Osteocyte (in vitro differentiated cells): ENCODE data around the gene RNF13. TPM values are rescaled to one million over a fixed set of nuclear protein-coding genes. Genes with fewer than 3 reads are reported as not detected.

Experiments used
- DNase-seq: peaks from one replicate; pipeline ENCODE4 v3.0.0; 2021; ENCODE audit warnings: mixed read lengths; ENCODE audit not compliant: unreplicated experiment; ENCODE audit errors: extremely low spot score
- H3K27ac Mint-ChIP-seq: one replicate; pipeline ENCODE4 v1.8.0; 2021; ENCODE audit warnings: mild to moderate bottlenecking, mixed read lengths; ENCODE audit not compliant: unreplicated experiment
- H3K27me3 Mint-ChIP-seq: one replicate; pipeline ENCODE4 v1.8.0; 2021; ENCODE audit warnings: mixed read lengths; ENCODE audit not compliant: unreplicated experiment
- H3K36me3 Mint-ChIP-seq: one replicate; pipeline ENCODE4 v1.8.0; 2021; ENCODE audit warnings: mixed read lengths; ENCODE audit not compliant: unreplicated experiment
- H3K4me1 Mint-ChIP-seq: one replicate; pipeline ENCODE4 v1.8.0; 2021; ENCODE audit warnings: mixed read lengths; ENCODE audit not compliant: unreplicated experiment
- H3K4me3 Mint-ChIP-seq: one replicate; pipeline ENCODE4 v1.8.0; 2021; ENCODE audit warnings: mild to moderate bottlenecking, moderate library complexity, mixed read lengths; ENCODE audit not compliant: unreplicated experiment
- H3K9me3 Mint-ChIP-seq: one replicate; pipeline ENCODE4 v1.8.0; 2021; ENCODE audit warnings: mixed read lengths; ENCODE audit not compliant: unreplicated experiment
- CTCF ChIP-seq: fragments of 200-600 bp; sonication (generic); IDR thresholded peaks from 2 replicates; pipeline ENCODE4 v1.5.0; 2021; ENCODE audit warnings: antibody characterized with exemption, mild to moderate bottlenecking, moderate library complexity
- total RNA-seq: library from RNA; stranded (reverse); gene quantifications from 2 replicates; pipeline ENCODE4 v1.2.1, GENCODE V29; 2021

RNF13 gene
- total RNA-seq, 1 donor from 2014 or later = 45.1 TPM

DNA sequence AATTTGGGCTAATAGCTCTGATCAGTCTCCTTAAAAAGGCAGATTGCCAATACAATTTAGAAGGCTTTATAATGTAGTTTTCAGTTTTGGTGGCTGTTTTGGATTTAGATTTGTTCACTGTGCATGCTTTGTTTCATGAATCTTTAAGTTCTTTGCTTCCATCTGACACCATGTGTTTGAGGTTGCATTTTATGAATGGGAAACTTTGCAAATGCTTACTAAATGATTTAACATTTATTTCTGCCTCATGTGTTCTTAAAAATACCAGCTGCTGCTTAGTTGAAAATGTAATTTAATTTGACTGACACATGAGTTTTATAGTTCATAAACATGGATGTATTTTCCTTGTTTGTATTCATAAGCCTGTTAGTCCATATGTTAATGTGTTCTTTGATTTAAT, 78.6 kb downstream of the RNF13 start:
- TF ChIP-seq CTCF = no peak
- no peak for DNase-seq
- Mint-ChIP-seq H3K4me3 (no peak overlapping the region), H3K27ac (no peak overlapping the region), H3K9me3 (no peaks in the 10 kb centered on the region), H3K27me3 (no peaks in the 10 kb centered on the region), H3K36me3 (peaks cover 23% of the 10 kb centered on the region), H3K4me1 (peaks cover 15% of the 10 kb centered on the region)

GRCh38 chr3:149892371-149892770, 79.4 kb downstream of the RNF13 start:
- TF ChIP-seq CTCF = no peak
- Mint-ChIP-seq H3K9me3 (no peaks in the 10 kb centered on the region), H3K4me1 (peaks cover 15% of the 10 kb centered on the region), H3K4me3 (no peak overlapping the region), H3K36me3 (peaks cover 18% of the 10 kb centered on the region), H3K27ac (no peak overlapping the region), H3K27me3 (no peaks in the 10 kb centered on the region)
- DNase-seq = no peak

DNA sequence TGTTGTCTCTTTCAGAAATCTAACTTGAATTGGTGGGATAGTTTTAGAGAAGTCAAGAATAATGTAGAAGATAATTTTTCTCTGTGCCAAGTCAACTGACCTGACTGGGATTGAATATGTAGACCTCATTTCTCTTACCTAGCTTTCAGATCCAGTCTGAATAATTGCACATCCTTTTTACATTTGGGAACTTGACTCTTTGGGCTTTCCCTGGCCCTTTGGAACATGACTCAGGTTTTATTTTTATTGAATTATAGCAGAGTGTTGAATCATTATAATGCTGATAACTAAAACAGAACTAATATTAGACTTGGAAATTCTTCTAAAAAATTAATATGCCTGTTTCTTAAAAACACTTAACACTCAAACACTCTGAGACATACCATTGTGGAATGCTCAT, 81.2 kb downstream of the RNF13 start:
- no peak for TF ChIP-seq CTCF
- Mint-ChIP-seq H3K4me1 (peaks cover 22% of the 10 kb centered on the region), H3K4me3 (no peak overlapping the region), H3K27me3 (no peaks in the 10 kb centered on the region), H3K27ac (no peak overlapping the region), H3K9me3 (no peaks in the 10 kb centered on the region), H3K36me3 (peaks cover 21% of the 10 kb centered on the region)
- DNase-seq = no peak

GRCh38 chr3:149895339-149895738, 82.3 kb downstream of the RNF13 start:
- H3K27me3 Mint-ChIP-seq = no peaks in the 10 kb centered on the region
- no peak overlapping the region for H3K4me3 Mint-ChIP-seq
- H3K36me3 Mint-ChIP-seq = peaks cover 24% of the 10 kb centered on the region
- DNase-seq = no peak
- peaks cover 20% of the 10 kb centered on the region for H3K4me1 Mint-ChIP-seq
- no peak for TF ChIP-seq CTCF
- H3K9me3 Mint-ChIP-seq = peaks cover 7% of the 10 kb centered on the region
- no peak overlapping the region for H3K27ac Mint-ChIP-seq

DNA sequence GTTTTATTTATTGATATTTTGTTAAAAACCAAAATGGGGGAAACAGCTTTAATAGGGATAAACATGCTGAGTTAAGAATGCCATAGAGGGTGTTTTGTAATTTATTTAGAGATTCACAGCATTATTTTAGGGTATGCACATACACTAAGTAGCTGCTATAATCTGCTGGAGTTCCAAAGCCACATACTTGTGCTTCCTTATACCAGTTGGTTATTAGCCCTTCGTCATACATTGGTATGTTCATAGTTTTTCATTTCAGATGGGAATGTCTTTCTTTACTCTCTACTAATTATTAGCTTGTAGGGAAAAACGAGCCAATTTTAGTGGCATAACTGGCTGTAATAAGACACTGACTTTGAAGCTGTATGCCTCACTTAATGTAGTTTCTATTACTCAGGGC, 82.8 kb downstream of the RNF13 start:
- Mint-ChIP-seq H3K9me3 (peaks cover 7% of the 10 kb centered on the region), H3K27ac (no peak overlapping the region), H3K27me3 (no peaks in the 10 kb centered on the region), H3K4me3 (no peak overlapping the region), H3K4me1 (peaks cover 20% of the 10 kb centered on the region), H3K36me3 (peaks cover 24% of the 10 kb centered on the region)
- DNase-seq = no peak
- TF ChIP-seq CTCF = no peak
